ENCODE results near the gene RRBP1. TPM values are rescaled to one million over a fixed set of nuclear protein-coding genes. Genes with fewer than 3 reads are reported as not detected.

Gene RRBP1
- total and polyA plus RNA-seq, 2 donors (not counting 3 experiments of a cell fraction or from before 2014, with no cell fraction given): 50.3 to 236 TPM

DNA sequence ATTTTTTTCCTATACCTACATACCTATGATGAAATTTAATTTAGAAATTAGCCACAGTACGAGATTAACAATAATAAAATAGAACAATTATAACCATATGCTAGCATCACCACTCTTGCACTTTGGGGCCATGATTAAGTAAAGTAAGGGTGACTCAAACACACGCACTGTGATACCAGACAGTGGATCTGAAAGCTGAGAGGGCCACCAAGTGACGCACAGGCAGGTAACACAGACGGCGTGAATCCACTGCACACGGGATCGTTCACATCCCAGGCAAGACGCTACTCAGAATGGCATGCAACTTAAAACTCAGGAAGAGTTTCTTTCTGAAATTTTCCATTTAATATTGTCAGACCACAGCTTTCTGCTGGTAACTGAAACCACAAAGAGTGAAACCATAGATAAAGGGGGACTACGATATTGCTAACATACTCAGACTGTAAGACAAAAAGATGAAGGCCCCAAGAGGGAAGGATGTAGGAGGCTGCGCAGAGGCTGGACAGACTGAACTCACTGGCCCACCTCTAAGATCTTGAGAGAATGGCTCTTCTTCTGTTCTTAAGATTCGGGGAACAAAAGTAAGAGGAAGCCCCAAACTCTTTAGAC lies 17.9 kb downstream of the RRBP1 start:
- Histone ChIP-seq H3K79me2 (ENCODE audit: control insufficient read depth, insufficient read depth, low read length) (peaks cover 72% of the 10 kb centered on the region), H3K9me1 (replicated peaks; ENCODE audit: control insufficient read depth, extremely low read depth, insufficient read depth, low read length) (no peaks in the 10 kb centered on the region), H3K4me1 (ENCODE audit: control insufficient read depth, extremely low read depth, insufficient read depth, low read length) (peaks cover 27% of the 10 kb centered on the region), H3K9ac (replicated peaks; ENCODE audit: extremely low read depth, insufficient read depth, low read length) (no peak overlapping the region), H3K4me2 (ENCODE audit: insufficient read depth, low read length) (no peak overlapping the region), H3K9me3 (replicated peaks; ENCODE audit: control insufficient read depth, insufficient read depth, low read length) (no peaks in the 10 kb centered on the region), H3K4me3 (replicated peaks in 1 of 3; ENCODE audit: insufficient read depth in 1 of 3, low read depth in 1 of 3, low read length in 3 of 3) (no peak overlapping the region), H4K20me1 (replicated peaks; ENCODE audit: control insufficient read depth, extremely low read depth, insufficient read depth, low read length) (no peaks in the 10 kb centered on the region), H3K36me3 (ENCODE audit: control insufficient read depth in 2 of 2, extremely low read depth in 1 of 2, insufficient read depth in 2 of 2, low read length in 2 of 2) (peaks cover 3% of the 10 kb centered on the region in 2 experiments), H3K27me3 (ENCODE audit: control insufficient read depth in 2 of 2, insufficient read depth in 2 of 2, low read length in 2 of 2) (no peaks in the 10 kb centered on the region), H2AFZ (ENCODE audit: low read depth, low read length) (no peak overlapping the region), H3K27ac (ENCODE audit: insufficient read depth, low read depth, low read length) (no peak overlapping the region)
- dilution Hi-C loops (cut with MboI; ENCODE audit: extremely low pct_ligation_motif_present, low sequenced_read_pairs) (no loop called here), intact Hi-C loops (cut with micrococcal nuclease) (no loop called here)
- ChIA-PET POLR2A (no interaction called here), CTCF (interaction anchor here (1.0 to 4.1 kb wide), 6 partner anchors 9 to 274 kb away, joined by 3 to 28 read pairs (median 4); partner anchors contain the start of gene RRBP1)
- DNase-seq (ENCODE audit: low read depth, low spot score): no peak
- no peak for TF ChIP-seq POLR2AphosphoS5 (IDR thresholded peaks at IDR 0.05; ENCODE audit: insufficient read depth, low read depth, low read length)
- TF ChIP-seq MYC (IDR thresholded peaks at IDR 0.05; ENCODE audit: low read depth, low read length): no peak
- TF ChIP-seq POLR2A (IDR thresholded peaks at IDR 0.05; ENCODE audit: low read depth, low read length): no peak
- TF ChIP-seq GATA2 (IDR thresholded peaks at IDR 0.05; ENCODE audit: insufficient read depth, insufficient read length, low read depth, low read length): no peak
- no TSS peak for BruUV-seq (replicated peaks)
- no peak for FAIRE-seq

DNA sequence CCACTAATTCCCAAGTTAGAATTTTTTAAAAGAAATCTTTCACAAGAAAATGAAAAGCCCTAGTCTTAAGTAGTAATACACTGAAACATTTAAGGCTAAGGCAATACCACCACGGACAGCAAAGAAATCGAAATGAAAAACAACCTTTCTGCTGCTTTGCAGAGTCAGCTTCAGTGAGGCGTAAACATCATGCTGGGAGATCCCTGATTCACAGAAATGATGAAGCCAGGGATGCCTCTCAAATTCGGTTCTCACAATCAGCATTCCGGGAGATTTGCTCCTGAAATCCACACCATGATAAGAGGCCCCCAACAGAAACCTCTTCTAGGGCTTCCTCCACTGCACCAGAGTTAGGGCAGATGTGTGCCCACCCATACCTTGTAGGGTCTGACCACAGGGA lies 18.6 kb downstream of the RRBP1 start:
- POLR2A ChIA-PET: no interaction called here
- H3K36me3 ChIP-seq (ENCODE audit: control insufficient read depth in 2 of 2, extremely low read depth in 1 of 2, insufficient read depth in 2 of 2, low read length in 2 of 2): peaks cover 3 to 7% of the 10 kb centered on the region in 2 experiments
- dilution Hi-C loops (cut with MboI; ENCODE audit: extremely low pct_ligation_motif_present, low sequenced_read_pairs) (no loop called here), intact Hi-C loops (cut with micrococcal nuclease) (no loop called here)
- no peaks in the 10 kb centered on the region for H4K20me1 ChIP-seq (replicated peaks; ENCODE audit: control insufficient read depth, extremely low read depth, insufficient read depth, low read length)
- no peak overlapping the region for H3K4me3 ChIP-seq (replicated peaks in 1 of 3; ENCODE audit: insufficient read depth in 1 of 3, low read depth in 1 of 3, low read length in 3 of 3)
- no peak for TF ChIP-seq EZH2 (IDR thresholded peaks at IDR 0.05; ENCODE audit: borderline replicate concordance, low read depth, low read length, severe bottlenecking)
- no peak for TF ChIP-seq GATA2 (IDR thresholded peaks at IDR 0.05; ENCODE audit: insufficient read depth, insufficient read length, low read depth, low read length)
- TF ChIP-seq JUN (IDR thresholded peaks at IDR 0.05; ENCODE audit: borderline replicate concordance, insufficient read depth, insufficient read length, low read depth): no peak
- TF ChIP-seq MYC (IDR thresholded peaks at IDR 0.05; ENCODE audit: low read depth, low read length): no peak
- TF ChIP-seq, protein P1, sequence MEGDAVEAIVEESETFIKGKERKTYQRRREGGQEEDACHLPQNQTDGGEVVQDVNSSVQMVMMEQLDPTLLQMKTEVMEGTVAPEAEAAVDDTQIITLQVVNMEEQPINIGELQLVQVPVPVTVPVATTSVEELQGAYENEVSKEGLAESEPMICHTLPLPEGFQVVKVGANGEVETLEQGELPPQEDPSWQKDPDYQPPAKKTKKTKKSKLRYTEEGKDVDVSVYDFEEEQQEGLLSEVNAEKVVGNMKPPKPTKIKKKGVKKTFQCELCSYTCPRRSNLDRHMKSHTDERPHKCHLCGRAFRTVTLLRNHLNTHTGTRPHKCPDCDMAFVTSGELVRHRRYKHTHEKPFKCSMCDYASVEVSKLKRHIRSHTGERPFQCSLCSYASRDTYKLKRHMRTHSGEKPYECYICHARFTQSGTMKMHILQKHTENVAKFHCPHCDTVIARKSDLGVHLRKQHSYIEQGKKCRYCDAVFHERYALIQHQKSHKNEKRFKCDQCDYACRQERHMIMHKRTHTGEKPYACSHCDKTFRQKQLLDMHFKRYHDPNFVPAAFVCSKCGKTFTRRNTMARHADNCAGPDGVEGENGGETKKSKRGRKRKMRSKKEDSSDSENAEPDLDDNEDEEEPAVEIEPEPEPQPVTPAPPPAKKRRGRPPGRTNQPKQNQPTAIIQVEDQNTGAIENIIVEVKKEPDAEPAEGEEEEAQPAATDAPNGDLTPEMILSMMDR (IDR thresholded peaks at IDR 0.05; ENCODE audit: extremely low read depth in 1 of 2, insufficient read depth in 1 of 2, low read depth in 1 of 2, low read length in 2 of 2): no peak
- TF ChIP-seq, protein P2, sequence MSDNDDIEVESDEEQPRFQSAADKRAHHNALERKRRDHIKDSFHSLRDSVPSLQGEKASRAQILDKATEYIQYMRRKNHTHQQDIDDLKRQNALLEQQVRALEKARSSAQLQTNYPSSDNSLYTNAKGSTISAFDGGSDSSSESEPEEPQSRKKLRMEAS (IDR thresholded peaks at IDR 0.05; ENCODE audit: insufficient read depth, insufficient read length): no peak
- TF ChIP-seq FOS (IDR thresholded peaks at IDR 0.05; ENCODE audit: borderline replicate concordance, insufficient read depth, low read length): no peak
- TF ChIP-seq POLR2A (IDR thresholded peaks at IDR 0.05; ENCODE audit: low read depth, low read length): no peak
- no peak for TF ChIP-seq POLR2AphosphoS5 (IDR thresholded peaks at IDR 0.05; ENCODE audit: insufficient read depth, low read depth, low read length)
- no peak overlapping the region for H3K9ac ChIP-seq (replicated peaks; ENCODE audit: extremely low read depth, insufficient read depth, low read length)
- FAIRE-seq (no peak), DNase-seq (ENCODE audit: low read depth, low spot score) (no peak)
- peaks cover 27% of the 10 kb centered on the region for H3K4me1 ChIP-seq (ENCODE audit: control insufficient read depth, extremely low read depth, insufficient read depth, low read length)
- no peak overlapping the region for H3K27ac ChIP-seq (ENCODE audit: insufficient read depth, low read depth, low read length)
- H3K9me1 ChIP-seq (replicated peaks; ENCODE audit: control insufficient read depth, extremely low read depth, insufficient read depth, low read length): no peaks in the 10 kb centered on the region
- H3K27me3 ChIP-seq (ENCODE audit: control insufficient read depth in 2 of 2, insufficient read depth in 2 of 2, low read length in 2 of 2): no peaks in the 10 kb centered on the region
- CTCF ChIA-PET: interaction anchor here (4.1 kb wide), 1 partner anchor 8 kb away, joined by 28 read pairs; no protein-coding TSS in a partner anchor
- H3K4me2 ChIP-seq (ENCODE audit: insufficient read depth, low read length): no peak overlapping the region
- H3K79me2 ChIP-seq (ENCODE audit: control insufficient read depth, insufficient read depth, low read length): peaks cover 68% of the 10 kb centered on the region
- no peak overlapping the region for H2AFZ ChIP-seq (ENCODE audit: low read depth, low read length)
- no peaks in the 10 kb centered on the region for H3K9me3 ChIP-seq (replicated peaks; ENCODE audit: control insufficient read depth, insufficient read depth, low read length)
- BruUV-seq (replicated peaks): no TSS peak
